SU-DHL-6 (cell line): ENCODE data around the gene RPL10.

Experiments used
- H2AFZ ChIP-seq: fragments of 200-600 bp; sonication (generic); 2 replicates; pipeline ENCODE4 v1.6.1; 2014; ENCODE audit warnings: low read depth, mild to moderate bottlenecking, moderate library complexity, mixed read lengths, antibody characterized with exemption, low read length; ENCODE audit not compliant: severe bottlenecking
- H3F3A ChIP-seq: fragments of 200-600 bp; shearing (Covaris generic); 2 replicates; pipeline ENCODE4 v1.6.0; 2016; ENCODE audit warnings: antibody characterized with exemption, mild to moderate bottlenecking; ENCODE audit not compliant: insufficient read depth
- H3K27ac ChIP-seq: fragments of 200-600 bp; sonication (generic); 2 replicates; pipeline ENCODE4 v1.5.1; 2016; ENCODE audit warnings: low read depth, mild to moderate bottlenecking, low read length, moderate library complexity, mixed read lengths
- H3K27me3 ChIP-seq: fragments of 200-600 bp; sonication (generic), shearing (Covaris generic); 2 replicates; pipeline ENCODE4 v1.6.0; 2014; ENCODE audit warnings: mild to moderate bottlenecking, low read length
- H3K36me3 ChIP-seq: fragments of 200-600 bp; sonication (generic); 2 replicates; pipeline ENCODE4 v1.6.1; 2014; ENCODE audit warnings: mild to moderate bottlenecking, low read length, mixed read lengths
- H3K4me2 ChIP-seq: fragments of 300-600, 200-600 bp; shearing (Covaris generic), sonication (generic); 2 replicates; pipeline ENCODE4 v1.6.0; 2014; ENCODE audit warnings: low read length, low read depth, mild to moderate bottlenecking; ENCODE audit not compliant: poor library complexity, severe bottlenecking
- H3K4me3 ChIP-seq: fragments of 200-600 bp; sonication (generic); 2 replicates; pipeline ENCODE4 v1.5.1; 2014; ENCODE audit warnings: antibody characterized with exemption, low read length, mild to moderate bottlenecking, mixed read lengths; ENCODE audit not compliant: insufficient read depth, poor library complexity, severe bottlenecking
- H3K79me2 ChIP-seq: fragments of 200-600 bp; sonication (generic); 2 replicates; pipeline ENCODE4 v1.6.1; 2014; ENCODE audit warnings: mild to moderate bottlenecking, low read length, moderate library complexity; ENCODE audit not compliant: insufficient read depth
- H3K9ac ChIP-seq: fragments of 200-600 bp; sonication (generic); 2 replicates; pipeline ENCODE4 v1.7.0; 2014; ENCODE audit warnings: mild to moderate bottlenecking, low read length
- H3K9me2 ChIP-seq: fragments of 200-600 bp; sonication (generic); replicated peaks from 2 replicates; pipeline ENCODE4 v1.6.1; 2014; ENCODE audit warnings: low read length; ENCODE audit not compliant: insufficient read depth
- H3K9me3 ChIP-seq: fragments of 200-600 bp; sonication (generic); 2 replicates; pipeline ENCODE4 v1.6.1; 2014; ENCODE audit warnings: low read length, mixed read lengths; ENCODE audit not compliant: insufficient read depth
- H4K20me1 ChIP-seq: fragments of 200-600 bp; sonication (generic); 2 replicates; pipeline ENCODE4 v1.6.1; 2014; ENCODE audit warnings: low read depth, mild to moderate bottlenecking, antibody characterized with exemption, low read length, moderate library complexity, mixed read lengths
- EZH2phosphoT487 ChIP-seq: fragments of 200-600 bp; sonication (generic), shearing (Covaris generic); conservative IDR thresholded peaks from 2 replicates; pipeline ENCODE4 v1.6.1; 2018; ENCODE audit warnings: mild to moderate bottlenecking, antibody characterized with exemption, low read length, moderate library complexity, mixed read lengths
- TF ChIP-seq, protein P1 (sequence below): fragments of 200-600 bp; sonication (generic); IDR thresholded peaks from one replicate; pipeline ENCODE4 v1.5.1; 2017; ENCODE audit warnings: antibody characterized with exemption, mild to moderate bottlenecking, low read length, moderate library complexity; ENCODE audit not compliant: insufficient read depth, poor library complexity, severe bottlenecking

RPL10 gene

GRCh38 chrX:154403858-154404257, 5.7 kb downstream of the RPL10 start:
- Histone ChIP-seq H3K27ac (no peak overlapping the region), H3F3A (peaks cover 39% of the 10 kb centered on the region), H4K20me1 (no peaks in the 10 kb centered on the region; the same call in 1 of the 2 replicates), H3K36me3 (peaks cover 11% of the 10 kb centered on the region), H3K4me2 (no peak overlapping the region), H3K4me3 (no peak overlapping the region), H3K9me3 (no peaks in the 10 kb centered on the region), H3K79me2 (peaks cover 6% of the 10 kb centered on the region; the same call in 1 of the 2 replicates), H2AFZ (no peak overlapping the region), H3K27me3 (no peaks in the 10 kb centered on the region), H3K9me2 (no peaks in the 10 kb centered on the region), H3K9ac (no peak overlapping the region)
- no peak for TF ChIP-seq EZH2phosphoT487
- TF ChIP-seq, protein P1, sequence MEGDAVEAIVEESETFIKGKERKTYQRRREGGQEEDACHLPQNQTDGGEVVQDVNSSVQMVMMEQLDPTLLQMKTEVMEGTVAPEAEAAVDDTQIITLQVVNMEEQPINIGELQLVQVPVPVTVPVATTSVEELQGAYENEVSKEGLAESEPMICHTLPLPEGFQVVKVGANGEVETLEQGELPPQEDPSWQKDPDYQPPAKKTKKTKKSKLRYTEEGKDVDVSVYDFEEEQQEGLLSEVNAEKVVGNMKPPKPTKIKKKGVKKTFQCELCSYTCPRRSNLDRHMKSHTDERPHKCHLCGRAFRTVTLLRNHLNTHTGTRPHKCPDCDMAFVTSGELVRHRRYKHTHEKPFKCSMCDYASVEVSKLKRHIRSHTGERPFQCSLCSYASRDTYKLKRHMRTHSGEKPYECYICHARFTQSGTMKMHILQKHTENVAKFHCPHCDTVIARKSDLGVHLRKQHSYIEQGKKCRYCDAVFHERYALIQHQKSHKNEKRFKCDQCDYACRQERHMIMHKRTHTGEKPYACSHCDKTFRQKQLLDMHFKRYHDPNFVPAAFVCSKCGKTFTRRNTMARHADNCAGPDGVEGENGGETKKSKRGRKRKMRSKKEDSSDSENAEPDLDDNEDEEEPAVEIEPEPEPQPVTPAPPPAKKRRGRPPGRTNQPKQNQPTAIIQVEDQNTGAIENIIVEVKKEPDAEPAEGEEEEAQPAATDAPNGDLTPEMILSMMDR = no peak

GRCh38 chrX:154404625-154405192, 6.5 kb downstream of the RPL10 start:
- no peak overlapping the region for H3K4me2 ChIP-seq
- H4K20me1 ChIP-seq = no peaks in the 10 kb centered on the region

DNA sequence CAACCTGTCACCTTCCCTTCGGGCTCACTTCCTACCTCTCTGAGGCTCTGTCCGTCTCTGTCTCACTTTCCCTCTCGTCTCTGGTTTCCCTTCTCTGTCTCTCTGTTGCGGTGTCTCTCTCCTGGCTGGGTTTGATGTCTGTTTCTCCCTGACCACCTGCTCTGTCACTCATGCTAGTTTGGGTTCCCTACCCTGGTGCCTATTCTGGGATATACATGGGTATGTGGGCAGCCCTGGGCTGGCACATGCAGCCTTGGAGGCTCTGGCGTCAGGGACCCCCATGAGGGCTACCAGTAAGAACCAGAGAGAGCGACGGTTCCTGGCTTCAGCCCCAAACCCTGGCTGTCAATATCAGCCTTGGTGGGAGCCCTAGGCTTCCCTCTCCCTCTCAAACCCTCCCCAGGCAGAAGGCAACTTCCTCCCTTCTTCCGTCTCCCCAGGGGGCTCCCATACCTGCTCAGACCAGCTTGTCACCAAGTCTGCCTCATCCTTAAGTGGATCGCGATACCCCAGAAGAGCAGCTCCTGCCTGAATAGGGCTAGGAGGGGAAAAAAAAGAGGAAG, 10.6 kb downstream of the RPL10 start:
- H3K36me3 ChIP-seq = no peaks in the 10 kb centered on the region
- TF ChIP-seq EZH2phosphoT487 = no peak
- TF ChIP-seq, protein P1 = no peak
- no peaks in the 10 kb centered on the region for H4K20me1 ChIP-seq
- no peak overlapping the region for H3K9ac ChIP-seq
- H3K79me2 ChIP-seq = no peaks in the 10 kb centered on the region
- no peaks in the 10 kb centered on the region for H3K9me3 ChIP-seq
- no peak overlapping the region for H3K27ac ChIP-seq
- no peak overlapping the region for H3K4me2 ChIP-seq
- no peaks in the 10 kb centered on the region for H3K9me2 ChIP-seq
- H3K4me3 ChIP-seq = no peak overlapping the region
- H2AFZ ChIP-seq = no peak overlapping the region
- H3F3A ChIP-seq = 0 out of 2 replicates have a peak, but pooled peaks cover 6% of the 10 kb centered on the region
- no peaks in the 10 kb centered on the region for H3K27me3 ChIP-seq

More at GRCh38 chrX:154404625-154405192, 6.5 kb downstream of the RPL10 start:
- H3K36me3 ChIP-seq = peaks cover 3% of the 10 kb centered on the region; the same call in 1 of the 2 replicates
- no peaks in the 10 kb centered on the region for H3K9me3 ChIP-seq
- H3K27ac ChIP-seq = no peak overlapping the region
- no peaks in the 10 kb centered on the region for H3K27me3 ChIP-seq
- no peak for TF ChIP-seq EZH2phosphoT487
- TF ChIP-seq, protein P1 = no peak
- no peak overlapping the region for H3K4me3 ChIP-seq
- no peaks in the 10 kb centered on the region for H3K79me2 ChIP-seq
- peaks cover 31% of the 10 kb centered on the region for H3F3A ChIP-seq
- no peaks in the 10 kb centered on the region for H3K9me2 ChIP-seq
- no peak overlapping the region for H3K9ac ChIP-seq
- no peak overlapping the region for H2AFZ ChIP-seq
